HG03565 (cell line): ENCODE measurements around the gene FTO.

Source experiments
- ATAC-seq: cut with Tn5 transposase; IDR thresholded peaks from one replicate; pipeline ENCODE4 v1.9.1; 2021; ENCODE audit warnings: mild to moderate bottlenecking, moderate library complexity; ENCODE audit not compliant: unreplicated experiment

FTO gene

GRCh38 chr16:53780051-53780450 is 76.1 kb downstream of the FTO start:
- ATAC-seq: no peak

- no peak for ATAC-seq
These were observed 77.2 kb downstream of the FTO start for GRCh38 chr16:53781023-53781605.

- no peak for ATAC-seq
These were observed 78.2 kb downstream of the FTO start for GRCh38 chr16:53782148-53782547.

- no peak for ATAC-seq
These were observed 80.3 kb downstream of the FTO start for GRCh38 chr16:53784291-53784690.

GRCh38 chr16:53785044-53785443 is 81.1 kb downstream of the FTO start:
- ATAC-seq: no peak

- no peak for ATAC-seq
These were observed 82.0 kb downstream of the FTO start for GRCh38 chr16:53785916-53786315.

- ATAC-seq: no peak
These were observed 83.5 kb downstream of the FTO start for GRCh38 chr16:53787423-53787822.

- ATAC-seq: no peak
These were observed 85.2 kb downstream of the FTO start for GRCh38 chr16:53789137-53789536.

GRCh38 chr16:53792161-53792951 is 88.4 kb downstream of the FTO start:
- no peak for ATAC-seq

- no peak for ATAC-seq
These were observed 99.5 kb downstream of the FTO start for GRCh38 chr16:53803451-53803850.

GRCh38 chr16:53803998-53804397 is 100.0 kb downstream of the FTO start:
- no peak for ATAC-seq

GRCh38 chr16:53804467-53804866 is 100.5 kb downstream of the FTO start:
- no peak for ATAC-seq

- no peak for ATAC-seq
These were observed 101.2 kb downstream of the FTO start for GRCh38 chr16:53805113-53805512.

GRCh38 chr16:53805752-53806151 is 101.8 kb downstream of the FTO start:
- no peak for ATAC-seq

- ATAC-seq: no peak
These were observed 105.4 kb downstream of the FTO start for GRCh38 chr16:53809088-53809932.

- ATAC-seq: no peak
These were observed 109.0 kb downstream of the FTO start for GRCh38 chr16:53812914-53813313.

GRCh38 chr16:53814801-53815200 is 110.8 kb downstream of the FTO start:
- no peak for ATAC-seq

GRCh38 chr16:53816211-53816836 is 112.4 kb downstream of the FTO start:
- ATAC-seq: no peak

GRCh38 chr16:53817117-53817755 is 113.3 kb downstream of the FTO start:
- ATAC-seq: no peak

GRCh38 chr16:53817812-53818550 is 114.0 kb downstream of the FTO start:
- no peak for ATAC-seq
